ENCODE results near the gene TOM1L1. TPM values are rescaled to one million over a fixed set of nuclear protein-coding genes. Genes with fewer than 3 reads are reported as not detected.

The TOM1L1 gene
- total RNA-seq, 1 experiment from 2014 or later, result 46.8 TPM

GRCh38 chr17:54909766-54910165 lies 9.1 kb downstream of the TOM1L1 start:
- H3K27me3 Mint-ChIP-seq (ENCODE audit: unreplicated experiment), result no peaks in the 10 kb centered on the region
- BruUV-seq (replicated peaks), result no TSS peak
- DNase-seq, result no peak
- peaks cover 35% of the 10 kb centered on the region for H3K4me1 Mint-ChIP-seq (ENCODE audit: low read depth, unreplicated experiment)
- CTCF ChIA-PET, result interaction anchor here (0.7 kb wide), 1 partner anchor 55 kb away, joined by 3 read pairs; no protein-coding TSS in a partner anchor
- H3K36me3 Mint-ChIP-seq (ENCODE audit: insufficient read depth, unreplicated experiment), result peaks cover 28% of the 10 kb centered on the region
- TF ChIP-seq CTCF (IDR thresholded peaks at IDR 0.05; ENCODE audit: unreplicated experiment), result no peak
- no peak overlapping the region for H3K27ac Mint-ChIP-seq (ENCODE audit: unreplicated experiment)
- no peaks in the 10 kb centered on the region for H3K9me3 Mint-ChIP-seq (ENCODE audit: low read depth, unreplicated experiment)
- H3K4me3 Mint-ChIP-seq (ENCODE audit: low read depth, unreplicated experiment), result no peak overlapping the region
- intact Hi-C loops (cut with micrococcal nuclease; ENCODE audit: unreplicated experiment), result loop anchor here (10.0 kb wide), 1 partner anchor 375 kb away; no protein-coding TSS in a partner anchor

DNA sequence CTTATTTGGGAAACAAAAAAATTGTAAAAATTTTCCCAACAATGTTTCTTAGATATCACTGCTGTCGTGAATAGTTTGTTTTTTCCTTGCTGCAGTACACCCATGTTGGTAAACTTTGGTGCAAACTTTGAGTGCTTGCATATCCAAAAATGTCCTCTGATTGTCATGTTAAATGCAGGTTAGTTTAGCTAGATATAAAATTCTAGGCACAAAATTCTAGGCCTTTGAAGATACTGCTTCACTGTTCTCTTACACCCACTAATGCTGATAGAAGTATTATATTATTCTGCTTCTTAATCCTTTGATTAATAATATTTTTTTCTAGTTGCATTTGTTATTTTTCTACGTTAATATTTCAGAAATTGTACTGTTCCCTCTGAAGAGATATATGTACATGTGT lies 16.1 kb downstream of the TOM1L1 start:
- no peak for DNase-seq
- BruUV-seq (replicated peaks), result no TSS peak
- Mint-ChIP-seq H3K9me3 (ENCODE audit: low read depth, unreplicated experiment) (peaks cover 4% of the 10 kb centered on the region), H3K36me3 (ENCODE audit: insufficient read depth, unreplicated experiment) (peaks cover 49% of the 10 kb centered on the region), H3K27me3 (ENCODE audit: unreplicated experiment) (no peaks in the 10 kb centered on the region), H3K4me1 (ENCODE audit: low read depth, unreplicated experiment) (no peaks in the 10 kb centered on the region), H3K4me3 (ENCODE audit: low read depth, unreplicated experiment) (no peak overlapping the region), H3K27ac (ENCODE audit: unreplicated experiment) (no peak overlapping the region)
- intact Hi-C loops (cut with micrococcal nuclease; ENCODE audit: unreplicated experiment), result no loop called here
- no peak for TF ChIP-seq CTCF (IDR thresholded peaks at IDR 0.05; ENCODE audit: unreplicated experiment)
- CTCF ChIA-PET, result no interaction called here

DNA sequence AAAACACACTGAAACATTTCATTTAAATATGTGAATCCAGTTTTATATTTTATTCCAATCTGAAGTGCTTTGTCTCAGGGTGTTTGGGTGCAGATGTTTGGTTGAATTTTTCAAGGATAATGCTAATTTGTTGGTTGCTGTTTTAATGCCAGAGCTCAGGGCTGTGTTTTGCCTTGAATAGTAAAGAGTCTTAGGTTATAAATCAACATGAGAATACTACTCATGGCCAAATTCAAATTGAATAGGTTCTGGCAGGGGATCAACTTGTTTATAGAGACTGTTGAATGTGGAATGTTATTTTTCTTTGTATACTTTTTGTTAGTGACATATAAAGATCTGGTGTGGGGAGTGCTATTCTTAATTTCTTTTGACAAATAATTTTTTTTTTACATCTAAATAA lies 18.8 kb downstream of the TOM1L1 start:
- H3K27me3 Mint-ChIP-seq (ENCODE audit: unreplicated experiment), result no peaks in the 10 kb centered on the region
- BruUV-seq (replicated peaks), result no TSS peak
- CTCF ChIA-PET, result no interaction called here
- no peak for DNase-seq
- H3K4me1 Mint-ChIP-seq (ENCODE audit: low read depth, unreplicated experiment), result no peaks in the 10 kb centered on the region
- no peak overlapping the region for H3K4me3 Mint-ChIP-seq (ENCODE audit: low read depth, unreplicated experiment)
- peaks cover 37% of the 10 kb centered on the region for H3K36me3 Mint-ChIP-seq (ENCODE audit: insufficient read depth, unreplicated experiment)
- H3K9me3 Mint-ChIP-seq (ENCODE audit: low read depth, unreplicated experiment), result peaks cover 4% of the 10 kb centered on the region
- no peak overlapping the region for H3K27ac Mint-ChIP-seq (ENCODE audit: unreplicated experiment)
- intact Hi-C loops (cut with micrococcal nuclease; ENCODE audit: unreplicated experiment), result no loop called here
- no peak for TF ChIP-seq CTCF (IDR thresholded peaks at IDR 0.05; ENCODE audit: unreplicated experiment)

- DNase-seq, result no peak
- BruUV-seq (replicated peaks), result no TSS peak
- H3K4me3 Mint-ChIP-seq (ENCODE audit: low read depth, unreplicated experiment), result no peak overlapping the region
- no peaks in the 10 kb centered on the region for H3K4me1 Mint-ChIP-seq (ENCODE audit: low read depth, unreplicated experiment)
- peaks cover 4% of the 10 kb centered on the region for H3K9me3 Mint-ChIP-seq (ENCODE audit: low read depth, unreplicated experiment)
- no peaks in the 10 kb centered on the region for H3K27me3 Mint-ChIP-seq (ENCODE audit: unreplicated experiment)
- no peak overlapping the region for H3K27ac Mint-ChIP-seq (ENCODE audit: unreplicated experiment)
- peaks cover 36% of the 10 kb centered on the region for H3K36me3 Mint-ChIP-seq (ENCODE audit: insufficient read depth, unreplicated experiment)
- TF ChIP-seq CTCF (IDR thresholded peaks at IDR 0.05; ENCODE audit: unreplicated experiment), result no peak
- CTCF ChIA-PET, result no interaction called here
- intact Hi-C loops (cut with micrococcal nuclease; ENCODE audit: unreplicated experiment), result no loop called here
These were observed 20.2 kb downstream of the TOM1L1 start for GRCh38 chr17:54920819-54921218.

Measured in Calu3 (cell line).